Fibroblast of lung (primary cell): ENCODE results near the gene TPD52L1. TPM values are rescaled to one million over a fixed set of nuclear protein-coding genes. Genes with fewer than 3 reads are reported as not detected.

Experiments used
- DNase-seq, 2 donors: peaks; one replicate each; pipeline versions ENCODE4 v3.0.0 to v3.0.0-alpha.2; 2010; ENCODE audit warnings: low read depth in 2 of 2
- H2AFZ ChIP-seq: 2 replicates; pipeline ENCODE4 v1.5.1; 2012; ENCODE audit warnings: low read length, control low read depth, inconsistent platforms
- H3K27ac ChIP-seq: 2 replicates; pipeline ENCODE4 v1.5.1; 2011; ENCODE audit warnings: low read length, control low read depth; ENCODE audit not compliant: insufficient read depth
- H3K27me3 ChIP-seq: 2 replicates; pipeline ENCODE4 v1.5.1; 2011; ENCODE audit warnings: mild to moderate bottlenecking, low read length; ENCODE audit not compliant: control insufficient read depth, insufficient read depth
- H3K36me3 ChIP-seq: 2 replicates; pipeline ENCODE4 v1.5.1; 2011; ENCODE audit warnings: low read length; ENCODE audit not compliant: control insufficient read depth, insufficient read depth
- H3K4me1 ChIP-seq: 2 replicates; pipeline ENCODE4 v1.5.1; 2011; ENCODE audit warnings: low read length; ENCODE audit not compliant: control insufficient read depth, insufficient read depth; ENCODE audit errors: extremely low read depth
- H3K4me2 ChIP-seq: 2 replicates; pipeline ENCODE4 v1.5.1; 2011; ENCODE audit warnings: low read length, control low read depth; ENCODE audit not compliant: insufficient read depth; ENCODE audit errors: extremely low read depth
- H3K4me3 ChIP-seq, 4 experiments: fragments of 200-600 bp in 1 of 4; sonication (generic) in 1 of 4; replicated peaks in 1 of 4; 2 replicates each; pipeline ENCODE4 v1.5.1; 2011 to 2016; ENCODE audit warnings: low read length in 4 of 4, low read depth in 3 of 4, mild to moderate bottlenecking in 3 of 4, control low read depth in 2 of 4, inconsistent platforms in 1 of 4, mixed read lengths in 1 of 4; ENCODE audit not compliant: insufficient read depth in 1 of 4; ENCODE audit errors: control extremely low read depth in 1 of 4
- H3K79me2 ChIP-seq: 2 replicates; pipeline ENCODE4 v1.5.1; 2012; ENCODE audit warnings: mild to moderate bottlenecking, low read length, inconsistent platforms; ENCODE audit not compliant: control insufficient read depth, insufficient read depth
- H3K9ac ChIP-seq: 2 replicates; pipeline ENCODE4 v1.5.1; 2011; ENCODE audit warnings: mild to moderate bottlenecking, low read length, control low read depth; ENCODE audit not compliant: insufficient read depth
- H3K9me3 ChIP-seq: 2 replicates; pipeline ENCODE4 v1.5.1; 2012; ENCODE audit warnings: low read depth, low read length; ENCODE audit not compliant: control insufficient read depth, insufficient read depth
- H4K20me1 ChIP-seq: 2 replicates; pipeline ENCODE4 v1.5.1; 2011; ENCODE audit warnings: low read length; ENCODE audit not compliant: control insufficient read depth, insufficient read depth; ENCODE audit errors: extremely low read depth
- EZH2 ChIP-seq: IDR thresholded peaks from 2 replicates; pipeline ENCODE4 v1.5.1; 2012; ENCODE audit warnings: low read length, control low read depth, mild to moderate bottlenecking; ENCODE audit errors: missing control alignments
- polyA minus RNA-seq: library from RNA; depleted of rRNA, polyadenylated mRNA; stranded (reverse); fragments of >200 nt; gene quantifications from 2 replicates; pipeline ENCODE4 v1.2.3, GENCODE V29; 2011; ENCODE audit warnings: low replicate concordance
- polyA plus RNA-seq, 2 donors: library from polyadenylated mRNA; depleted of rRNA in 1 of 2; stranded (reverse) in 1 of 2; unstranded in 1 of 2; fragments of >200 nt; gene quantifications; 2 replicates each; pipeline ENCODE4 v1.2.1, GENCODE V29; 2011 to 2012; ENCODE audit warnings: missing spikeins in 1 of 2
- total RNA-seq: library from RNA; depleted of rRNA; stranded (reverse); fragments of >200 nt; gene quantifications from 2 replicates; pipeline ENCODE4 v1.2.1, GENCODE V29; 2014
- TF ChIP-seq, protein P1 (sequence below), 2 donors: IDR thresholded peaks in 1 of 2; conservative IDR thresholded peaks in 1 of 2; 1 replicate in 1 of 2; 2 replicates in 1 of 2; pipeline ENCODE4 v1.5.1; 2011 to 2012; ENCODE audit warnings: low read length in 2 of 2, control low read depth in 1 of 2, inconsistent platforms in 1 of 2, low read depth in 1 of 2, mild to moderate bottlenecking in 1 of 2

Gene TPD52L1, protein sequence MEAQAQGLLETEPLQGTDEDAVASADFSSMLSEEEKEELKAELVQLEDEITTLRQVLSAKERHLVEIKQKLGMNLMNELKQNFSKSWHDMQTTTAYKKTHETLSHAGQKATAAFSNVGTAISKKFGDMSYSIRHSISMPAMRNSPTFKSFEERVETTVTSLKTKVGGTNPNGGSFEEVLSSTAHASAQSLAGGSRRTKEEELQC
- 41.0 and 41.1 TPM in 2 replicates for total RNA-seq
- 16.5 and 75.9 TPM in 2 replicates for polyA plus RNA-seq
- 11.3 and 51.9 TPM in 2 replicates for polyA plus RNA-seq (2012)
- 5.0 and 17.5 TPM in 2 replicates for polyA minus RNA-seq

DNA sequence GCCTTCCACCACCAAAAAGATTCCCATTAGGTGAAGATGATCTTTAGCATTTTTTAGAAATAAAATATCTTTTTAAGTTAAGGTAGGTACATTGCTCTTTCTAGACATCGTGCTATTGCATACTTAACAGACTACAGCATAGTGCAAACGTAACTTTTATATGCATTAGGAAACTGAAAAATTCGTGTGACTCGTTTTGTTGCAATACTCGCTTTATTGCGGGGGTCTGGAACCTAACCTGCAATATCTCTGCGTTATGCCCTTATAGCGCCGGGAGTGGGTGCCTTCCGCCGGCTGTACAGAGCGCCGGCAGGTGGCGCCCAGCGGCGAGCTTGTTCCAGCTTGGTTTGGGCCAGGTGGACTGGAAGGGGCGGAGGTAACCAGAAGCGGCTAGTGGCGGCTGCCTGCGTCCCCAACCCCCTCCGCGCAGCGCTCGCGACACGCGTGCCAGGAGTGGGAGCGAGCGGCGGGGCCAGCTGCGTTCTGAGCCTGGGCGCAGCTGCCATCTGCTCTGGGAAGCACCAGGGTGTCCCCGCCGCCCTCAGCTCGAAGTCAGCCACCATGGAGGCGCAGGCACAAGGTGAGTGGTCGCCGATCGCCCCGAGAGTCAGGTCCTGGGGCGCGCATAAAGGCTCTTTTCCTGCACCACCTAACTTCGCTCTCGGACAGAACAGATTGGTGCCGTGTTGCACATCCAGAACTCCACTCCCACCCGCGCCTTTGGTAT lies at the start of gene TPD52L1:
TPD52L1 (plus strand) TSS at position 383 of the 727 bp plus-strand sequence; CDS start at position 562, 179 bp downstream.
- peak within 1 kb of the TSS; percentile 56 to 72 (median 66) for H3K4me3 ChIP-seq
- H3K36me3 ChIP-seq = no peaks in the 10 kb centered on the region
- peaks cover 4% of the 10 kb centered on the region for H3K4me1 ChIP-seq
- H3K9ac ChIP-seq = peak within 1 kb of the TSS; percentile 8
- H3K79me2 ChIP-seq = no peaks in the 10 kb centered on the region
- H3K9me3 ChIP-seq = no peaks in the 10 kb centered on the region
- no peak for TF ChIP-seq EZH2
- TF ChIP-seq, protein P1, sequence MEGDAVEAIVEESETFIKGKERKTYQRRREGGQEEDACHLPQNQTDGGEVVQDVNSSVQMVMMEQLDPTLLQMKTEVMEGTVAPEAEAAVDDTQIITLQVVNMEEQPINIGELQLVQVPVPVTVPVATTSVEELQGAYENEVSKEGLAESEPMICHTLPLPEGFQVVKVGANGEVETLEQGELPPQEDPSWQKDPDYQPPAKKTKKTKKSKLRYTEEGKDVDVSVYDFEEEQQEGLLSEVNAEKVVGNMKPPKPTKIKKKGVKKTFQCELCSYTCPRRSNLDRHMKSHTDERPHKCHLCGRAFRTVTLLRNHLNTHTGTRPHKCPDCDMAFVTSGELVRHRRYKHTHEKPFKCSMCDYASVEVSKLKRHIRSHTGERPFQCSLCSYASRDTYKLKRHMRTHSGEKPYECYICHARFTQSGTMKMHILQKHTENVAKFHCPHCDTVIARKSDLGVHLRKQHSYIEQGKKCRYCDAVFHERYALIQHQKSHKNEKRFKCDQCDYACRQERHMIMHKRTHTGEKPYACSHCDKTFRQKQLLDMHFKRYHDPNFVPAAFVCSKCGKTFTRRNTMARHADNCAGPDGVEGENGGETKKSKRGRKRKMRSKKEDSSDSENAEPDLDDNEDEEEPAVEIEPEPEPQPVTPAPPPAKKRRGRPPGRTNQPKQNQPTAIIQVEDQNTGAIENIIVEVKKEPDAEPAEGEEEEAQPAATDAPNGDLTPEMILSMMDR (conservative IDR thresholded peaks at IDR 0.05 in 1 of 2, IDR thresholded peaks at IDR 0.05 in 1 of 2; ENCODE audit: low read depth in 1 of 2, low read length in 2 of 2) = peak; percentile 79 to 83
- no peaks in the 10 kb centered on the region for H3K27me3 ChIP-seq
- H3K27ac ChIP-seq = no peak within 1 kb of the TSS
- peak; percentile 61 to 75 for DNase-seq
- peak within 1 kb of the TSS; percentile 100 for H3K4me2 ChIP-seq
- peak within 1 kb of the TSS; percentile 82 for H2AFZ ChIP-seq
- H4K20me1 ChIP-seq = no peaks in the 10 kb centered on the region

DNA sequence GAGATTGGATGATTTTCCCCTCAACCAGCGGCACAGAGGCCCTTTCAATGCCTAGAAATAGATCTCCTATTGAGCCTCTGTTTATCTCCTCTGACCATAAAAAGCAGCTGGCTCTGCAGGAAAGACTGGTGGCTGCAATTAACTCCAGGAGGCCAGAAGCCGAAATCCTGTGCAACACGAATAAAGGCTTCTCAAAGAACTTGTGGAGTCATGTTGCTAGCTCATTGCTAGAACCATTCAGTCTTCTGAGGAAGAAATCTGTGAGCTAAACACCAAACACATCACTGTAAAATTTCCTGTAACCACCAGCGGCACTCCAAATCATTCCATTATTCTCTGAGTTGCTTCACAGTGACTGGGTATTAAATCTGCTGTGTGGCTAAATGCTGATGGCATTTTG lies 49.1 kb upstream of the TPD52L1 start:
- no peaks in the 10 kb centered on the region for H3K9me3 ChIP-seq
- H2AFZ ChIP-seq = peak overlapping the region; percentile 33
- H3K4me3 ChIP-seq = no peak overlapping the region
- H3K79me2 ChIP-seq = no peaks in the 10 kb centered on the region
- H3K27ac ChIP-seq = peak overlapping the region; percentile 1
- H3K9ac ChIP-seq = no peak overlapping the region
- H3K4me1 ChIP-seq = peaks cover 12% of the 10 kb centered on the region
- DNase-seq = peak; percentile 45 to 84
- no peaks in the 10 kb centered on the region for H4K20me1 ChIP-seq
- TF ChIP-seq EZH2 = no peak
- TF ChIP-seq, protein P1 (conservative IDR thresholded peaks at IDR 0.05 in 1 of 2, IDR thresholded peaks at IDR 0.05 in 1 of 2; ENCODE audit: low read depth in 1 of 2, low read length in 2 of 2) = no peak
- H3K27me3 ChIP-seq = no peaks in the 10 kb centered on the region
- no peak overlapping the region for H3K4me2 ChIP-seq
- no peaks in the 10 kb centered on the region for H3K36me3 ChIP-seq

DNA sequence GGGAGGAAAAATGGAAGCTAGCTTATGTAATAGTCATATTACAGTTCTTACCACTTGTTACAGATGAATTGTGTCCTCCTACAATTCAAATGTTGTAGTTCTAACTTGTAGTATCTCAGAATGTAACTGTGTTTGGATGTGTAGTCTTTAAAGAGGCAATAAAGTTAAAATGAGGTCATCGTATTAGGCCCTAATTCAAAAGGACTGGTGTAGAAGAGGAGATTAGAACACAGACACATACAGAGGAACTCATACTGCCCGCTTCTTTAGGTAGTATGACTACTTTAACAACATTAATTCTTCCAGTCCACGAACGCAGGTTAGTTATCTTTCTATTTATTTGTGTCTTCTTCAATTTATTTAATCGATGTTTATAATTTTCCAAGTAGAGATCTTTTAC lies 46.5 kb upstream of the TPD52L1 start:
- no peaks in the 10 kb centered on the region for H3K27me3 ChIP-seq
- no peaks in the 10 kb centered on the region for H4K20me1 ChIP-seq
- no peak overlapping the region for H3K4me3 ChIP-seq
- H3K79me2 ChIP-seq = no peaks in the 10 kb centered on the region
- no peak overlapping the region for H3K9ac ChIP-seq
- no peaks in the 10 kb centered on the region for H3K9me3 ChIP-seq
- TF ChIP-seq EZH2 = no peak
- TF ChIP-seq, protein P1 (conservative IDR thresholded peaks at IDR 0.05 in 1 of 2, IDR thresholded peaks at IDR 0.05 in 1 of 2; ENCODE audit: low read depth in 1 of 2, low read length in 2 of 2) = no peak
- peak overlapping the region; percentile 27 for H2AFZ ChIP-seq
- H3K36me3 ChIP-seq = no peaks in the 10 kb centered on the region
- H3K27ac ChIP-seq = no peak overlapping the region
- H3K4me1 ChIP-seq = peaks cover 8% of the 10 kb centered on the region
- H3K4me2 ChIP-seq = no peak overlapping the region
- no peak for DNase-seq
